HepG2 (cell line): ENCODE data around the gene SNRNP48. TPM values are rescaled to one million over a fixed set of nuclear protein-coding genes. Genes with fewer than 3 reads are reported as not detected.

ENCODE experiments used
- HCFC1 ChIP-seq: fragments of 150-350 bp; IDR thresholded peaks from 2 replicates; pipeline ENCODE4 v1.6.1; 2014; ENCODE audit warnings: low read depth, low read length
- JUNB ChIP-seq: sonication (generic); formaldehyde crosslinking; IDR thresholded peaks from 2 replicates; pipeline ENCODE4 v1.8.0; 2022; ENCODE audit warnings: missing genetic modification reagents, mild to moderate bottlenecking, borderline replicate concordance
- PHF21A ChIP-seq: sonication (generic); formaldehyde crosslinking; IDR thresholded peaks from 2 replicates; pipeline ENCODE4 v1.5.0; 2020; ENCODE audit warnings: mild to moderate bottlenecking, missing genetic modification reagents
- TSC22D2 ChIP-seq: sonication (generic); formaldehyde crosslinking; IDR thresholded peaks from 2 replicates; pipeline ENCODE4 v1.5.1; 2020; ENCODE audit warnings: missing genetic modification reagents, mild to moderate bottlenecking, borderline replicate concordance
- ZNF224 ChIP-seq: sonication (generic); formaldehyde crosslinking; IDR thresholded peaks from 2 replicates; pipeline ENCODE4 v1.5.0; 2020; ENCODE audit warnings: mild to moderate bottlenecking, missing genetic modification reagents
- ZNF614 ChIP-seq: IDR thresholded peaks from 2 replicates; pipeline ENCODE4 v1.6.1; 2018; ENCODE audit warnings: missing biosample characterization, missing genetic modification reagents, inconsistent platforms, borderline replicate concordance
- ZNF775 ChIP-seq: sonication (generic); formaldehyde crosslinking; IDR thresholded peaks from 2 replicates; pipeline ENCODE4 v1.4.0; 2020; ENCODE audit warnings: missing genetic modification reagents, mild to moderate bottlenecking, moderate library complexity, borderline replicate concordance
- polyA plus RNA-seq, 8 experiments: library from polyadenylated mRNA; depleted of rRNA in 3 of 8; stranded (reverse) in 7 of 8; unstranded in 1 of 8; fragments of >200 nt; fragmentation: Illumina TruSeq in 4 of 8; extraction: Trizol in 4 of 8; gene quantifications; 2 replicates each; pipeline versions ENCODE4 v1.2.1 to v1.2.3, GENCODE V29; 2011 to 2016; ENCODE audit warnings: low read depth in 4 of 8, missing spikeins in 1 of 8, mixed read lengths in 1 of 8; ENCODE audit not compliant: insufficient read depth in 1 of 8
- total RNA-seq, 5 experiments: library from RNA; depleted of rRNA; stranded (reverse); fragments of >200 nt; fragmentation: Illumina TruSeq; extraction: Trizol; gene quantifications; 2 replicates each; pipeline ENCODE4 v1.2.3, GENCODE V29; 2016; ENCODE audit warnings: low read depth in 1 of 5
- TF ChIP-seq, protein P1 (sequence below), 2 experiments: sonication (generic) in 1 of 2; formaldehyde crosslinking in 1 of 2; IDR thresholded peaks; 2 replicates each; pipeline versions ENCODE4 v1.4.0 to v1.6.1; 2016 to 2020; ENCODE audit warnings: borderline replicate concordance in 1 of 2, low read depth in 1 of 2, mild to moderate bottlenecking in 1 of 2, missing genetic modification reagents in 1 of 2
- TF ChIP-seq, protein P2 (sequence below): IDR thresholded peaks from 2 replicates; pipeline ENCODE4 v1.6.1; 2016; ENCODE audit warnings: missing compliant biosample characterization, missing genetic modification reagents, borderline replicate concordance
- TF ChIP-seq, protein P3 (sequence below): sonication (generic); formaldehyde crosslinking; IDR thresholded peaks from 2 replicates; pipeline ENCODE4 v1.4.0; 2020; ENCODE audit warnings: mild to moderate bottlenecking, missing genetic modification reagents
- TF ChIP-seq, protein P4 (sequence below): sonication (generic); formaldehyde crosslinking; IDR thresholded peaks from 2 replicates; pipeline ENCODE4 v1.8.1; 2023; ENCODE audit warnings: mild to moderate bottlenecking, missing genetic modification reagents, borderline replicate concordance
- TF ChIP-seq, protein P5 (sequence below): IDR thresholded peaks from 2 replicates; pipeline ENCODE4 v1.6.1; 2018; ENCODE audit warnings: missing genetic modification reagents, mild to moderate bottlenecking, missing compliant biosample characterization

The SNRNP48 gene
- total and polyA plus RNA-seq, 2 of the 13 experiments (the other 11 are each of a cell fraction or from before 2014, with no cell fraction given), result 17.5 to 47.5 TPM

DNA sequence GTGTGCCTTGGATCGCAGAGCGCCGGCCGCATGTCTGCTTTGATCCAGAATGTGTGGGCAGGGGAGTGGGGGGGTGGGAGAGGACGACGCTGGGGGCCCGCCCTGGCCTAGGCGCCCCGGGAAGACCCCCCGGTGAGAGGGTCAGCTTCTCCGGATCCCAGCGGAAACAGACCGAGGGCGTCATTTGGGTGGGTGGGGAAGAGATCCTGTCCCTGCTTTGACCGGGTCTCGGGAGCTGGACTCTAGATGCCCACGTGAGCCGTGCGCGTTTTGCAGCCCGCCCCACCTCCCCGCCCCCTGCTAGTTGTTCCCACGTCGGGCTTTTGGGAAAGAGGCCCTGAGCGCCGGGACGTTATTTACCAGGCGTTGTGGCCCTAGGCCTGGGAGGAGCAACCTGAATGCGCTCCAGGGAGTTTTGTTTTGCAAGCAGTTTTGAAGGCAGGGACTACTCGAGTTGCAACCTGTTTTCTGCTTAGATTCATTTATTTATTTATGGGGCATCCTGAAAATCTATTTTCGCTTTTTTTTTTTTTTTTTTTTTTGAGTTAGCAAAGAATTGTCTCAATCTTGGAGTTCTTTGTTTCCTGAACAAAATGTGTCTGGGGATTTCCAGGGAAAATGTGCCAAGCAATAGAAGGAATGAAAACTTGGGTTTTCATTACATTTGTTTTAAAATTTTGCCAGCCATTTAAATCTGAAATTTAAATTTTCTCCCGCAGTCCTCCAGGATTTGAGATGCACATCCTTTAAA is 46.9 kb upstream of the SNRNP48 start (continued):
- TF ChIP-seq, protein P1, sequence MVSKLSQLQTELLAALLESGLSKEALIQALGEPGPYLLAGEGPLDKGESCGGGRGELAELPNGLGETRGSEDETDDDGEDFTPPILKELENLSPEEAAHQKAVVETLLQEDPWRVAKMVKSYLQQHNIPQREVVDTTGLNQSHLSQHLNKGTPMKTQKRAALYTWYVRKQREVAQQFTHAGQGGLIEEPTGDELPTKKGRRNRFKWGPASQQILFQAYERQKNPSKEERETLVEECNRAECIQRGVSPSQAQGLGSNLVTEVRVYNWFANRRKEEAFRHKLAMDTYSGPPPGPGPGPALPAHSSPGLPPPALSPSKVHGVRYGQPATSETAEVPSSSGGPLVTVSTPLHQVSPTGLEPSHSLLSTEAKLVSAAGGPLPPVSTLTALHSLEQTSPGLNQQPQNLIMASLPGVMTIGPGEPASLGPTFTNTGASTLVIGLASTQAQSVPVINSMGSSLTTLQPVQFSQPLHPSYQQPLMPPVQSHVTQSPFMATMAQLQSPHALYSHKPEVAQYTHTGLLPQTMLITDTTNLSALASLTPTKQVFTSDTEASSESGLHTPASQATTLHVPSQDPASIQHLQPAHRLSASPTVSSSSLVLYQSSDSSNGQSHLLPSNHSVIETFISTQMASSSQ (IDR thresholded peaks at IDR 0.05; ENCODE audit: low read depth), result no peak
- TF ChIP-seq, protein P1 (CRISPR knock-in tag; IDR thresholded peaks at IDR 0.05; ENCODE audit: borderline replicate concordance), result peak; percentile 65; the same call in 1 of the 2 replicates
- peak; percentile 71 for TF ChIP-seq PHF21A (CRISPR knock-in tag)
- TF ChIP-seq, protein P2, sequence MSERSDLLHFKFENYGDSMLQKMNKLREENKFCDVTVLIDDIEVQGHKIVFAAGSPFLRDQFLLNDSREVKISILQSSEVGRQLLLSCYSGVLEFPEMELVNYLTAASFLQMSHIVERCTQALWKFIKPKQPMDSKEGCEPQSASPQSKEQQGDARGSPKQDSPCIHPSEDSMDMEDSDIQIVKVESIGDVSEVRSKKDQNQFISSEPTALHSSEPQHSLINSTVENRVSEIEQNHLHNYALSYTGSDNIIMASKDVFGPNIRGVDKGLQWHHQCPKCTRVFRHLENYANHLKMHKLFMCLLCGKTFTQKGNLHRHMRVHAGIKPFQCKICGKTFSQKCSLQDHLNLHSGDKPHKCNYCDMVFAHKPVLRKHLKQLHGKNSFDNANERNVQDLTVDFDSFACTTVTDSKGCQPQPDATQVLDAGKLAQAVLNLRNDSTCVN (CRISPR knock-in tag), result peak; percentile 83; the same call in 1 of the 2 replicates
- peak; percentile 37; the same call in 1 of the 2 replicates for TF ChIP-seq ZNF614 (CRISPR knock-in tag)
- TF ChIP-seq, protein P3, sequence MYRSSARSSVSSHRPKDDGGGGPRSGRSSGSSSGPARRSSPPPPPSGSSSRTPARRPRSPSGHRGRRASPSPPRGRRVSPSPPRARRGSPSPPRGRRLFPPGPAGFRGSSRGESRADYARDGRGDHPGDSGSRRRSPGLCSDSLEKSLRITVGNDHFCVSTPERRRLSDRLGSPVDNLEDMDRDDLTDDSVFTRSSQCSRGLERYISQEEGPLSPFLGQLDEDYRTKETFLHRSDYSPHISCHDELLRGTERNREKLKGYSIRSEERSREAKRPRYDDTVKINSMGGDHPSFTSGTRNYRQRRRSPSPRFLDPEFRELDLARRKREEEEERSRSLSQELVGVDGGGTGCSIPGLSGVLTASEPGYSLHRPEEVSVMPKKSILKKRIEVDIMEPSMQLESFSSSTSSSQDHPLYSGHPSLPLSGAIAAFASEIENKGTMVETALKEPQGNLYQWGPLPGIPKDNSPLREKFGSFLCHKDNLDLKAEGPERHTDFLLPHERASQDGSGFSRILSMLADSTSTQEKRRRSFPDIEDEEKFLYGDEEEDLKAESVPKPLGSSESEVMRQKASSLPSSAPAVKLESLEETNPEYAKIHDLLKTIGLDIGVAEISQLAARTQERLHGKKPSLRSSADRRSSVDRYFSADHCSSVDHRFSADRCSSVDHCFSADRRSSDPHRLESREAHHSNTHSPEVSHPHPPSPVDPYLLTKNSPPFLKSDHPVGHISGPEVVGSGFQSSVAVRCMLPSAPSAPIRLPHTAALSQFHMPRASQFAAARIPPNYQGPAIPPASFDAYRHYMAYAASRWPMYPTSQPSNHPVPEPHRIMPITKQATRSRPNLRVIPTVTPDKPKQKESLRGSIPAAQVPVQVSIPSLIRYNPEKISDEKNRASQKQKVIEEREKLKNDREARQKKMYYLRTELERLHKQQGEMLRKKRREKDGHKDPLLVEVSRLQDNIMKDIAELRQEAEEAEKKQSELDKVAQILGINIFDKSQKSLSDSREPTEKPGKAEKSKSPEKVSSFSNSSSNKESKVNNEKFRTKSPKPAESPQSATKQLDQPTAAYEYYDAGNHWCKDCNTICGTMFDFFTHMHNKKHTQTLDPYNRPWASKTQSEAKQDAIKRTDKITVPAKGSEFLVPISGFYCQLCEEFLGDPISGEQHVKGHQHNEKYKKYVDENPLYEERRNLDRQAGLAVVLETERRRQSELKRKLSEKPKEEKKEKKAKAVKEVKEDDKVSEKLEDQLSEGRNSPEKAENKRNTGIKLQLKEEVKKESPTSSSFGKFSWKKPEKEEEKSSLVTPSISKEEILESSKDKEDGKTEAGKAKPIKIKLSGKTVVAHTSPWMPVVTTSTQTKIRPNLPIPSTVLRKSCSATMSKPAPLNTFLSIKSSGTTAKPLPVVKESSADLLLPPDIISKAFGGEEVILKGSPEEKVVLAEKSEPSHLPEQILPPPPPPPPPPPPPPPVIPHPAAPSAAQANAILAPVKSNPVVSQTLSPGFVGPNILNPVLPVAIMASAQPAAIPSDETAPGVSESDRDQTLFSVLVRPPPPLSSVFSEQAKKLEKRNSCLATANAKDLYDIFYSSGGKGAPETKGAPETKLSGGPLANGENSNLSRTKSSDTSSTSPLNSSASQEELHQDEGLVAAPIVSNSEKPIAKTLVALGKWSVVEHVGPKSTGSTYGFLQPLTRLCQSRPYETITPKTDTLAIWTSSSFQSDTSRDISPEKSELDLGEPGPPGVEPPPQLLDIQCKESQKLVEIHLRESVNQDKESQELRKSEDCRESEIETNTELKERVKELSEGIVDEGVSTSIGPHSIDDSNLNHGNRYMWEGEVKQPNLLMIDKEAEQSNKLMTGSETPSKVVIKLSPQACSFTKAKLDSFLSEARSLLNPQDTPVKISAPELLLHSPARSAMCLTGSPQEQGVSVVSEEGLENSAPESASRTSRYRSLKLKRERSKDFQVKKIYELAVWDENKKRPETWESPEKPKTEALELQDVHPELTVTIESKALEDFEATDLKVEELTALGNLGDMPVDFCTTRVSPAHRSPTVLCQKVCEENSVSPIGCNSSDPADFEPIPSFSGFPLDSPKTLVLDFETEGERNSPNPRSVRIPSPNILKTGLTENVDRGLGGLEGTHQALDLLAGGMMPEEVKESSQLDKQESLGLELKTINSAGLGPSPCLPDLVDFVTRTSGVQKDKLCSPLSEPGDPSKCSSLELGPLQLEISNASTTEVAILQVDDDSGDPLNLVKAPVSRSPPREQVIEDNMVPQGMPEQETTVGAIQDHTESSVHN (CRISPR knock-in tag), result no peak
- no peak for TF ChIP-seq HCFC1
- TF ChIP-seq JUNB, result no peak
- TF ChIP-seq, protein P4, sequence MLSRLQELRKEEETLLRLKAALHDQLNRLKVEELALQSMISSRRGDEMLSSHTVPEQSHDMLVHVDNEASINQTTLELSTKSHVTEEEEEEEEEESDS (CRISPR knock-in tag), result no peak
- 0 out of 2 replicates have a peak, but pooled peaks have one; percentile 50 for TF ChIP-seq ZNF775 (CRISPR knock-in tag)
- no peak for TF ChIP-seq ZNF224
- no peak for TF ChIP-seq TSC22D2 (CRISPR knock-in tag)
- TF ChIP-seq, protein P5, sequence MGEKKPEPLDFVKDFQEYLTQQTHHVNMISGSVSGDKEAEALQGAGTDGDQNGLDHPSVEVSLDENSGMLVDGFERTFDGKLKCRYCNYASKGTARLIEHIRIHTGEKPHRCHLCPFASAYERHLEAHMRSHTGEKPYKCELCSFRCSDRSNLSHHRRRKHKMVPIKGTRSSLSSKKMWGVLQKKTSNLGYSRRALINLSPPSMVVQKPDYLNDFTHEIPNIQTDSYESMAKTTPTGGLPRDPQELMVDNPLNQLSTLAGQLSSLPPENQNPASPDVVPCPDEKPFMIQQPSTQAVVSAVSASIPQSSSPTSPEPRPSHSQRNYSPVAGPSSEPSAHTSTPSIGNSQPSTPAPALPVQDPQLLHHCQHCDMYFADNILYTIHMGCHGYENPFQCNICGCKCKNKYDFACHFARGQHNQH (CRISPR knock-in tag), result peak; percentile 62; the same call in 1 of the 2 replicates
